Activated CD4-positive, CD25-positive, alpha-beta regulatory T cell treated with anti-CD3 and anti-CD28 coated beads, Interleukin-2, amount 50 U/mL, for 16 hours (primary cell): ENCODE measurements around the gene LPP.

Experiments
- DNase-seq: peaks from one replicate; pipeline ENCODE4 v3.0.0-alpha.2; 2020; ENCODE audit warnings: low read depth, low spot score

LPP gene

DNA sequence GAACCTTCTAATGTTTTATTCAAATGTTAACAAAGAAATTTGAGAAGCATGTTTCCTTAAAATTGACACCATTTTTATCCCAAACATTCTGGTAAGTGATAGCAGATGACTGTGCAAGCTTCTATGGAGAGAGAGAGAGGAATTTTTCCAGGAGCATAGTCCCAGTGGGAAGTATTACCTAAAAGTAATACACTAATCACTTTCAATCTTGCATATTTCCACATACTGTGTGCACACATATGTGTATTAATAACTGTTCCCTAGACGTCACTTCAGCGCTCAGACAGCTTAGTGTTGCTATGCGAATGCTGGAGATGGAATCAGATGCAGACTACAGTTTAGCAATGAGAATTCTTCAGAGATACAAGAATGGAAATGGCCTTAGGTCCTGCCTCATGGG, 593.5 kb downstream of the LPP start:
- no peak for DNase-seq

DNA sequence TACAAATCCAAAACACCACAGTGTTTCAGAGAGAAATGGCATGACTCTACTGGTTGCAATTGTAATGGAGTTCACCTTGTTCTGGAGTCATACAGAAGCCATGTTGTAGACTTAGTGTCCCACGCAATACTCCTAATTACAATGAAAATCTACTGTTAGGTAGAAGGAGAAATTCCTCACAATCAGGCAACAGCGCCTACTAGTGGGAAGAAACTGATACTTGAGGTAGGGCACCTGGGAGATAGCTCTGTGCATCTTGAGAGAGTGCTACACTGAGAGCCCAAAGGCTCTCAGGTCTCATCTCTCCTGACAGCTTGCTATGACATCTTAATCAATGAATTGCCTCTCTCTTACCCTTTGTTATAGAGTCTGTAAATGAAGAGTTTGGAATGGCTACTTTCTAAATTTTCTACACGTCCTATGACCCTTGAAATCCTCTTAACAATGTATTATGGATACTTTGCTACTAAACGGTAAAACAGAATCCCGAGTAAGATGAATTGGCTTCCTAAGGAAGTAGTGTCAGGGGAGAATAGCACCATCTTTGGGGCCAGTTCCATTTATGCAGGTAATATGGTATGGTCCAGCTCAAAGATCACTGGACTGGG, 595.2 kb downstream of the LPP start:
- peak; percentile 33 for DNase-seq

DNA sequence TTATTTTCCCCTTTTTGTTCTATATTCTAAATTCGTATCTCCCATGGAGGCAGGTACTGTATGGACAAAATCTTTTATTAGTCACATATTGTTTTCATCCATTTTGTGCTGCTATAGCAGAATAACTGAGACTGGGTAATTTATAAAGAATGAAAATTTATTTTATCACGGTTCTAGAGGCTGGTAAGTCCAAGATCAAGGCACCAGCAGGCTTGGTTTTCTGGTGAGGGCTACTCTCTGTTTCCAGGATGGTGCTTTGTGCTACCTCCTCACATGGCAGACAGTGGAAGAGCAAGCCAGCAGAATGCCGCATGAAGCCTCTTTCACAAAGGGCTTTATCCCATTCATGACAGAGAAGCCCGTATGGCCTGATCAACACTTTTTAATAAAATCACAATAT, 595.9 kb downstream of the LPP start:
- DNase-seq, result no peak

DNA sequence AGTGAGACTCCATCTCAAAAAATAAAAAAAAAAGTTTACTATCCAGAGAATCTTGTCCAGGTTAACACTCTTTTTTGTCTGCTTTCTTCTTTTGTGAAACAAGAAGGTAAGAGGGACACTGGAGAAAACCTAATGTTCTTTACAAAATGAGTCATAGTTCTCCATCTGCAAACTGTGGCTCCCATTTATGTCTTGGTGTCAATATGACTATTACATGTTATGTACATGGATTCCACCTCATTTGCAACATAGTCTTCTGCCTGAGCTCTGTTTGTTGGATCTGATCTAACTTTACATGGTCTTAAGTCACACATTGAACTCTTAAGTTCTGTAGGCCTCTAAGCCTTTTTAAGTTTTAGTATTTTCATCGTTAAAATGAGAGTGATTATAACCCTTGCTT, 596.7 kb downstream of the LPP start:
- no peak for DNase-seq

DNA sequence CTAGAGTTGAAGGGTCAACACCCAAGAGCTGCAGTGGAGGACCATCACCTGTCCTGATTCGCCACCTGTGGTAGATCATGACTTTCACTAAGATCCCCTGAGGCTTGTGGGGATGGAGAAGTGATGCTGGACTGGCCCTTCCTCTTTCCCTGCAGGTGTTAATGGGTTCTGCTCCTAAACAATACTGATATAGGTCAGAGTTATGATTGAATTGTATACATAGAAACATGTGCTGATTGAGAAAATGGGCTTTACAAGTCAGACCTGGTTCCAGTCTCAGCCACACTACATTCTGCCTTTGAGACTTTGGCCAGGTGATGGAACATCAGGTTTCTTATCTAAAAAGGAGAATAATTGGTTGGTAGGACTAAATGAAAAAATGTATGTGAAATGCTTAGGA, 598.9 kb downstream of the LPP start:
- DNase-seq, result no peak

DNA sequence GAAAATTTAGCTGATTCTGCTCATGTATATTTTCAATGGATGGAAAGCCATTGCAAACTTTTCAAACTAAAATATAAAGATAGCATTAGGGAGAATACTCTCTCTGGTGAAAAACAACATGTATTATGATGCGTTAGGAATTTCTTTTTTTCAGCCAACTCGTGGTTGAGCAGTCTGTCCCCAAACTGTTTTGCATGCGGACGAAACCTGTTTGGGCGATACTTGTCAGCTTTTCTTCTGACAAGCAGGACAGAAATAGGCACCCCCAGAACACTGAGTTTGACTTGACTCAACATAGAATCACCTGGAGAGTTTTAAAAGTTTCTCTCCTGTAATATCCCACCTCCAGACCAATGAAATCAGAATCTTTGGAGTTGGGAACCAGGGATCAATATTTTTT, 600.3 kb downstream of the LPP start:
- DNase-seq, result no peak

DNA sequence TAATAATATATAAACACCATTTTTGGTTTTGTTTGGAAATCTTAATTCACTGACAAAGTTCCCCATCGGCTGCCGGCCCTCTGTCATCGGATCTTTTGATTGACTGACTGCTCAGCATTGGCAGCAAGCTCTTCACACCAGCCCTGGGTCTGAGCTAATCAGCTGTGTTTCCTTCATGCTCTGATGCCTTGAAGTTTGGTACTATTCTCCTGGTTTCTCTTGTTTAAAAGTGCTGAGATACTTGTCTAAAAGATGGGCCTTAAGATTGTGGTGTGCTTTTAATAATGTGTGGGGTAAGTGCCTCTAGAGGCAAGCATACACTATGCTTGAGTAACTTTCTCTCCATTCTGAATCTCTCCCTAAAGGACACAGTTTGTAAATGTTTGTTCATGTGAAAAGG, 602.3 kb downstream of the LPP start:
- no peak for DNase-seq

DNA sequence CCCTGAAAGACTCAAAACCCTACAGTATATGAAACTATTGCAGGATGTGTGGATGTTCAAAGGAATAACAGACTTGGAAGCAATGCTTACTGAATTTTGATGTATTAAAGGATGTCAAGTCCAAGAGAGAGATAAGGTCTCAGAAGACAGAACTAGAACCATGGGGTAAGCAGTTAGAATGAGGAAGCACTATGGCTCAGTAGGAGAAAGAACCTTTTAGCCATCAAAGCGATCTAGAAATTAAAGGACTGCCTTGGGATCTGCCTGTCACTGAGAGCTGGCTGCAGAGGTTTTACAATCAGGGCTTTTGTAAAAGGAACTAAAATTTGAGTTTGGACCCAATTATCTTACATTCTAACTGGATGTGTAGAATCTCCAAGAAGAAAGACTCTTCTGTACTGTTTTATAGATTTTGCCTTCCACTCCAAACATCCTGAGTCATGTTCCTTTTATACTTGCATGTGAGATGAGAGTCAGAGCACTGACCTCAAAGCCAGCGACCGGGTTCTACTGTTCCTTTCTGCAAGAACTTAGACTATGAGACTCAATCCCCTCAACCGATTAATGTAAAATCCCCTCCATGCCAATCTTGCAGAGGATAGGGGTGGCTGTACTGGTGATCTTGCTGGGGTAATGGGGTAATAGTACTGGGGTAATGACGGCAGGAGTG, 605.5 kb downstream of the LPP start:
- DNase-seq, result no peak

DNA sequence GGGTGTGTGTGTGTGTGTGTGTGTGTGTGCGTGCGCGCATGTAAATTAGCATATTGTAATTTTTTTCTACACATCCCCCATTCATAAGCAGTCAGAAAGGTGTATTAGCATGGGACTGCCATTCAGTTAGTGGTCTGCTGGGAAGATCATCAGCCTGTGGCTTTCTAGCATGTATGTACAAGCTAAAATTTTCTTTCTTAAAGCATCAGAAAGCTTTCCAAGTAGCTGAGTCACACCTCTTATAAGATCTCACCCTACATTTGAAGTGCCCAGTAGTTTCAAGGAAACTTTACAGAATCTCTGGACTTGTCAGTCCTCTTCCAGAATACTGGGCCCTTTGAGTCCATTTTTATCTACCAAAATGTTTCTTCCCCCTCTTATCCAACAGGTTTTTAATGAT, 606.5 kb downstream of the LPP start:
- no peak for DNase-seq

DNA sequence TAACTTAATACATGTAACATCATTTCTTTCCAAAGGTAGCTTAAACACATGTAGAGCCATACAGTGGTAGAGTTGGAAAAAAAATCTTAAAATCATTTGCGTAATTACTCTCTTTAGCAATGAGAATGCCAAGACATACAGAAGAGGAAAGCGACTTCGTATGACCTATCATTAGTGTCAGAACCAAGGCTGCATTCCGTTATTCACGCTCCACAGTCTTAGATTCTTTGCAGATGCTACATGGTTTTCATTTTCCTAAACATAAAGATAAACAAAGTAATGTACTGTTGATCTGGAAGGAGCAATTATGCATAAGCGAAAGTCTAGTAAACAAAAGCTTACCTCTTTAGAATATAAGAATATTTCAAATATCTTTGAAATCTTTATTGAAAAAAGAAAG, 607.5 kb downstream of the LPP start:
- DNase-seq, result no peak

DNA sequence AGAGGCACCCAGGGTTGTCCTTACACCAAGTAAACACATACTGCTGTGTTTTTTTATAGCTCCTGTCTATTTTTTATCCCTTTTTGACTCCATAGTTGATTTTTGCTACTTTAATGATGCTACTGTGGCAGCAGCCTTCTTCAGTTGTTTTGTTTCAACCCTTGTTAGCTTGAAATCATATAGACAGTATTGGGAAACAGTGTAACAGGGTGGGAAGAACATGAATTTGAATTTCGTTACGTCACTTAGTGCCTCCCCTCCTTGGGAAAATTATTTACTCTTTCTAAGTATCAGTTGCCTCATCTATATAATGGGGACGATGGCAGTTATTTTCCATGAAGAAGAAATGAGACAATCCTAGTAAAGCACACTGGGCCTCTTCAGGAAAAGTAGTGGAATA, 608.0 kb downstream of the LPP start:
- no peak for DNase-seq

DNA sequence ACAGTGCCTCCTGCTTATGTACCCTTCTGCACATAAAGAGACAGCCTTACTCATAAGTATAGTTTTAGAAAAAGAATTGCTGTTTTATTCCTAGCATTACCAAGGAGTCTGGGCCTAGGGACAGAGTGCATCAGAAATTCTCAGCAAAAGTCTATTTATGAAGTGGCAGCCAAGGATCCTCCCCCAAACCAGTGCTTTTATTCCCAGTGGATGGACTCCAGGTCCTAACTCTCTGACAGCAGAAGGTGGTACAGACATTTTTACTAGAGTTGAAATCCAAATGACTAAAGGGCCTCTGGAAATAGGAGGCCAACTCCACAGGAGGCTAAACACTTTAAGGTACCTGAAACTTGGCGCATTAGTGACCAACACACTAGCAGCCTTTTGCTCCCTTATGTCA, 610.7 kb downstream of the LPP start:
- no peak for DNase-seq

DNA sequence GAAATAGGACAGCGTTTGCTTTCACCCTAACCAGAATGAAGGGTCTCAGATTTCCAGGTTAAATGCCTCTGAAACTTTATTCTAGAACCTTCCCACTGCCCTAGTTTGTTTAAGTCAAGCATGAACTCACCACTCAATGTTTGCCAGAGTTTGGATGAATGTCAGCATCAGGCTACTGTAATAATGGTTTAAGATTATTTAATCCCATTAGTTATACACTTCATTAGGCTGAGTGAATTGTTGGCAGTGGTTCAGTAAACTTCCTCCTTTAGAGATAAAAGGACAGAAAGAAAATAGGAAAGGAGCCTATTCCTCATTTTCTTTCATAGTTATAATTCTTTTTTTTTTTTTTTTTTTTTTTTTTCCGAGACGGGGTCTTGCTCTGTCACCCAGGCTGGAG, 615.9 kb downstream of the LPP start:
- no peak for DNase-seq

DNA sequence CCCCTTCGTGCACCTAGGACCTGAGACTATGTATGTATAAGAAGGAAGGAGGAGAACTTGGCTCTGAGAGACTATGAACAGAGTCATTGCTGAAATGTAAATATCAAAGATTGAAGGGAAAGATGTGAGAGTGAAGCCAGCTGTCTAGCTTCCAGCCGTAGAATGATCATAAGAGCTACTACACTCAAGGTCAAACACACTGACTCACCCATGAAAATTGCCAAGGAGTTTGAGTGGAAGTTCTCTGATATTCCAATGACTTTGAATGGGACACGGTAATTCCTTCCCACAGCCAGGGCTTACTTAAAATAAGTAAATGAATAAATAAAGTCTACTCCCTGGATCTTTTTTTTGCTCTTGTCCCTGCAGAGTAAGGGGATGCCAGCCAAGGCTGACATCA, 618.9 kb downstream of the LPP start:
- no peak for DNase-seq

DNA sequence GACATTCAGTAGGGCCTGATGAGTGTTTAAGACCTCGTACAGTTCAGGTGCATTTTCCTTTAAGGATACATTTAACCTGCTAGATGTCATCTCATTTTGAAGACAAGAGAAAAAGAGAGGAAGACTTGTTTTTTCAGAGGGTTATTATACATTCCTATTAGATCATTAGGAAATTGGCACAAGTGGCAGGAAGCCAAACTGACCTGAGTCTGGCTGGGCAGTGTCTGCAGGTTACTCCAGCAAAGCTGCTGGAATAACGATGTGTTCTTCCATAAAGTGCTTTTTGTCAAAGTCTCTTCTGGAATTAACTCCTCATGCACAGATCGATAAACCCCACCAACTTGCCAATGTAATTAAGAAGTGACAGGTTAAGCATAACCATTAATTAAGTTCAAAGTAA, 621.5 kb downstream of the LPP start:
- DNase-seq, result no peak

DNA sequence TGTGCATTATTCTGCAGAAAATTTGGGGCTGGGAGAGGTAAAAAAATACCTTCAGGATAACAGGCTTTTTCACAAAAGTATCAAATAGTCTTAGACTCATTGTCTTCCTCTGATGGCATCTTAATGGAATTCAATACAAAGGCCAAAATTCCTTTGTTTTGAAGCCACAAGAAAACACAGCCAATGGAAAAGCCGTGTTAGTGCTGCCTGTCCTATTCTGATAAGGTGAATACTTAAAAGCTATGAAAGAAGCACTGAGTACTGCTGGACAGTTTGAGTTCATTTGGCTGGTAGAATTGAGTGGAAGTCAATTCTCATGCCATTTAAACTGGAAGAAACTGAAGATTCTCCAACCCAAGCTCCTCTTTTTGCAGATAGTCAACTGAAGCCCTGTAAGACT, 622.5 kb downstream of the LPP start:
- DNase-seq, result no peak

DNA sequence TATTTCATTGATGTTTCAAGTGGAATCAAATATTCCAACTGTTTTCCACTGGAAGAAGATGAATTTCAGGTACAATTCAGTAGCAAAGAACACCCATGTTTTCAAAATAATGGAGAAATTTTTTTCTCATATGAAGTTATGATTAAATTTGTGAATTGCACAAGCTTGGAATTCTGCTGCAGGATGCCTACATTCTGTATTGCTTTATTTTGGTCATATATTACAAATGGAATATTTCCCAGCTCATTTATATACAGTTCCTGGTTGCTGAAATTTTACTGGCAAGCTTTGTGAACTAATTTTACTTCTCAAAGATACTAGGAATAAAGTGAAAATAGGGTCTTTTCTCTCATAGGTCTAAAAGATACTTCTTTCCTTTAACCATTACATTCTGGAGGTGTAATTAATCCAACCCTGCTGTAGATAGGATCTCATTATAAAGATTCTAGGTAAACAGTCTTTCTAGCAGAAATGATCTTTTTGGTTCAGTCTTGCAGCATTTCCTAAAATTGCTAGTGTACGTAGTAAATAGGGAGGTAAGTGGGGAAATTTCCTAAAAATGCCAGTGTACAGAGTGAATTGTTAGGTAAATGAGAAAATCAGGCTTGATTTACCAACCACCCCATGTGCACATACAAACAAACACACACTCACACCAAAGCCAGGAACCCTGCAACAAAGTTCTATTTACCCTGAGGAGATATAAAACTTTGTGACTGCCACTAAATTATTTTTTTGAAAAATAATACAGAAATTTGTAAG, 624.3 kb downstream of the LPP start:
- no peak for DNase-seq

DNA sequence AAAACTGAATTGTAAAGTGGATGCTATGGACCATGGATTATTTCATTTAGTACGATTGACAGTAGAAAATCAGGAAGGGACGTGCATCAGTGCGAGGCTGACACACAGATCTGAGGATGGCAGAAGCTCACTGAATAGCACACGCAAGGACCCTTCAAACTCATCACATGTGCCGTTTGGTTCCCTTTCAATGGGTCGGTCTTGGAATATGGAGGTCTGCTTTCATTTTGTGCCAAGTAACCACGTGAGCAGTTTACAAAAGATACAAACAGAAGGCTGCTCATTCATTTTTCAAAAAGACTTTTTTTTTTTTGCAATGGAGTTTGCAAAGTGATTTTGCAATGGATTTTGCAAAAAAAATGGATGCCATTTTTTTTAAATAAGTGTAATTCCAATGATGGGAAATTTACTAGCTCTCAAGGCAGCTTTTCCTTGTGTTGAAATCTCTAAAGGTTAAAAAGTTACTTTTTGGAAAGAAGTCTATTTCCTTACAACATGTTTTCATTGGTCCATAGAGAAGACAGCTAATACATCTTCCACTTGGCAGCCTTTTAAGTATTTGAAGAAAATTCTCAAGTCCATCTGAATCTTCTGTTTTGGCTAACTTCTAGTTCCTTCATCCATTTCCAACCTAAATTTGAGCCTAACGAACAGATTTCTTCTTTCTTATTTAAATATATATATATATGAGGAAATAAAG, 625.5 kb downstream of the LPP start:
- DNase-seq, result no peak

DNA sequence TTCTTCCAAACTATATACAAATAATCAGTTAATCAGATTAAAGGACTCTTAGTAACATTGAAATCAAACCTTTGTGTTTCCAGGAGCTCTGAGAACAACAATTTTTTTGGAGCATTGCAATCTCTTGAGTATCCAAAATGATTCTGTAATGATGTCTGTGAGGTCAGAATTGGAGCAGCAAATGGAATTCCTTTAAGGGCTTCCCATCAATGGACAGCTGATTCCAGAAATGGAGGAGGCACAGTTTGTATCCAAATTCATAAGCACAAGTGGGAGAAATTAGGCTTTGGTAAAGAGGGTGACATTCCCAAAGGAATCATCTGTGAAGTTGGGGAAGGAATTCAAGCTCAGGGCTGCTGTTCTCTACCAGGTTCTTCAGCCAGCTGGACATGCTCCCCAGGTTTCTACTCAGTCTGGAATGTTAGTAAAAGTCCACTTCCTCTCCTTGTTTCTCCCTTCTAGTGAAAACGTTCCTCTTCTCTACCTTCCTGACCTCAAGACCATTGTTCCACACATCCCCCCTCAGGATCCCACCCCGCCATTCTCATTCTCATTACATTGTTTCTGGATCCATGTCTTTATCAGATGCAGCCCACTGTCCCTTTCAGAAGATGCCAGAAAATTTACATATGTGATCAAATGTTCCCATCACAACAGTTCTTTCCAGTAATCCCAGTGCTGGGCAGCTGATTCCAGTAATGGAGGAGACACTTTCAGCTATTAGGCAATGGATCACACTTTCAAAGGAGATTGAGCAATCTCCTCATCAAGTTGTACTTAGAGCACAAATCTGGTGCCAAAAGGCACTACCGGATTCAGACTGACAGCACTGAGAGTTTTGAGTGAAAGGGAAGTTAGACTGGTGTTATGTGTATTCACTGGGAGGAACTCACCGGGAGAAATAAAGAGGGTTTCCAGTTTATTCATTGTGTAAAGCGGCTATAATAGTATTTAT, 626.5 kb downstream of the LPP start:
- DNase-seq, result no peak

DNA sequence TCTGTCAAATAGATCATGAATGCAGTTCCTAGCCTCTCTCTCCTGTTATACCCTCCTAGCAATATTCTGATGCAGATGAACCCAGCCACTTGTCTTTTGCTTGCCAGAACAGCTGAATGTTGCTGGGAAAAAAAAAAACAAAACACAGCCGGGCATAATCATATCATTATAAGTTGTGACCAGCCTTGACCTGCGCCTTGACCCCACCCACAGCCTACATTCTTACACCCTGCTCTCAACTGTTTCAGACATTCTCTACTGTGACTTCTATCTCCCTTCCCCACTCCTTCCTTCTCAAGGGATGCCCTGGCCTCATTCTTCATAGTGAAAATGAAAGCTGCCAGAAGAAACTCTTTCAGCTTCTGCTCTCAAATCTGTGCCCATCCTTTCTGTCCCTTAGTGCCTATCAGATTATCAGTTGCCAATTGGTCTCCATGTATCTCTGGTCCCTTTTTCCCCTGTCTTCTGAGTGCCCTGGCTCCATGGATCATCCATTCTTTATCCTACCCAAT, 628.7 kb downstream of the LPP start:
- DNase-seq, result no peak

DNA sequence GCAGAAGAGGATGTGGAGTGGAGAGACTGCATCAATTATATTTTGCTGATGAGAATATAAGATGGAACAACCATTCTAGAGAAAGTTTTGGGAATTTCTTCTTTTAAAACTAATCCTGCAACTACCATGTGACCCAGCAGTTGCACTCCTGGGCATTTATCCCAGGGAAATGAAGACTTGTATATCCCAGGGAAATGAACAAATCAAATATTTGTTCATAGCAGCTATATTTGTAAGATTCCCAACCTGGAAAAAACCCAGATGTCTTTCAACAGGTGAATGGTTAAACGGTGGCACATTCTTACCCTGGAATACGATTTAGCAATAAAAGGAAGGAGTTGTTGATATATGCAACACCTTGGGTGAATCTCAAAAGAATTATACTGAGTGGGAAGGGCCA, 632.5 kb downstream of the LPP start:
- DNase-seq, result no peak
